Measurements from ENCODE around the gene ZNF587B.

- TF ChIP-seq POLR2AphosphoS2 (IDR thresholded peaks at IDR 0.05; ENCODE audit: low read length) (no peak), BCL6 (CRISPR knock-in tag; IDR thresholded peaks at IDR 0.05) (no peak), CTCF (IDR thresholded peaks at IDR 0.05 in 2 of 3, conservative IDR thresholded peaks at IDR 0.05 in 1 of 3; ENCODE audit: insufficient read depth in 2 of 3, low read depth in 1 of 3, low read length in 3 of 3) (no peak), EZH2 (IDR thresholded peaks at IDR 0.05; ENCODE audit: borderline replicate concordance, low read depth, low read length) (no peak), EHMT2 (IDR thresholded peaks at IDR 0.05) (no peak), CBX3 (IDR thresholded peaks at IDR 0.05; ENCODE audit: borderline replicate concordance in 1 of 2, low read length in 2 of 2) (no peak), KLF16 (IDR thresholded peaks at IDR 0.05) (no peak), EGR1 (conservative IDR thresholded peaks at IDR 0.05) (no peak), TFAP4 (CRISPR knock-in tag; IDR thresholded peaks at IDR 0.05; ENCODE audit: borderline replicate concordance) (no peak), ESRRA (IDR thresholded peaks at IDR 0.05; ENCODE audit: borderline replicate concordance, low read depth) (no peak), ZBTB17 (CRISPR knock-in tag; IDR thresholded peaks at IDR 0.05) (no peak), FOS (IDR thresholded peaks at IDR 0.05; ENCODE audit: extremely low read depth, insufficient read length) (no peak)
Observed at GRCh38 chr19:57803265-57803593, 26.9 kb upstream of the ZNF587B start.
